Fibroblast of lung (primary cell): ENCODE data around the gene CAPN2.

Source experiments
- EZH2 ChIP-seq: IDR thresholded peaks from 2 replicates; pipeline ENCODE4 v1.5.1; 2012; ENCODE audit warnings: low read length, control low read depth, mild to moderate bottlenecking; ENCODE audit errors: missing control alignments
- TF ChIP-seq, protein P1 (sequence below), 2 donors: IDR thresholded peaks in 1 of 2; conservative IDR thresholded peaks in 1 of 2; 1 replicate in 1 of 2; 2 replicates in 1 of 2; pipeline ENCODE4 v1.5.1; 2011 to 2012; ENCODE audit warnings: low read length in 2 of 2, control low read depth in 1 of 2, inconsistent platforms in 1 of 2, low read depth in 1 of 2, mild to moderate bottlenecking in 1 of 2

DNA sequence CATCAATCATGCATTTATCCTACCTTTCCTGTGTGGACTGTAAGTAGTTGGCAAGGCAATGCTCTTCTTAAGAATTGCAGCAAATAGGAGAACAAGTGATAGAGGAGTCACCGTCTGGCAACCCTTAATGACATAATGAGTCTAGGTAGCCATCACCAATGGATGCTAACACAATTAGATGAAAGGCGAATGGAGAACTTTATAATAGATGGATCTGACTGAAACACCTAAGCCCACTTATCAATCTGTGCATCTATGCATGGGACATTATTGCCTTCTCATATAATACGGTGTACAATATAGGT, 27.9 kb upstream of the CAPN2 start:
- TF ChIP-seq, protein P1, sequence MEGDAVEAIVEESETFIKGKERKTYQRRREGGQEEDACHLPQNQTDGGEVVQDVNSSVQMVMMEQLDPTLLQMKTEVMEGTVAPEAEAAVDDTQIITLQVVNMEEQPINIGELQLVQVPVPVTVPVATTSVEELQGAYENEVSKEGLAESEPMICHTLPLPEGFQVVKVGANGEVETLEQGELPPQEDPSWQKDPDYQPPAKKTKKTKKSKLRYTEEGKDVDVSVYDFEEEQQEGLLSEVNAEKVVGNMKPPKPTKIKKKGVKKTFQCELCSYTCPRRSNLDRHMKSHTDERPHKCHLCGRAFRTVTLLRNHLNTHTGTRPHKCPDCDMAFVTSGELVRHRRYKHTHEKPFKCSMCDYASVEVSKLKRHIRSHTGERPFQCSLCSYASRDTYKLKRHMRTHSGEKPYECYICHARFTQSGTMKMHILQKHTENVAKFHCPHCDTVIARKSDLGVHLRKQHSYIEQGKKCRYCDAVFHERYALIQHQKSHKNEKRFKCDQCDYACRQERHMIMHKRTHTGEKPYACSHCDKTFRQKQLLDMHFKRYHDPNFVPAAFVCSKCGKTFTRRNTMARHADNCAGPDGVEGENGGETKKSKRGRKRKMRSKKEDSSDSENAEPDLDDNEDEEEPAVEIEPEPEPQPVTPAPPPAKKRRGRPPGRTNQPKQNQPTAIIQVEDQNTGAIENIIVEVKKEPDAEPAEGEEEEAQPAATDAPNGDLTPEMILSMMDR (conservative IDR thresholded peaks at IDR 0.05 in 1 of 2, IDR thresholded peaks at IDR 0.05 in 1 of 2; ENCODE audit: low read depth in 1 of 2, low read length in 2 of 2), result no peak
- TF ChIP-seq EZH2, result no peak
